NCI-H510A (cell line): ENCODE measurements around the gene TSHZ2.

Experiments used
- DNase-seq: peaks from one replicate; lab custom pipeline; 2025; lab: John Stamatoyannopoulos, UW

The TSHZ2 gene

GRCh38 chr20:53284696-53285095, 312.5 kb downstream of the TSHZ2 start:
- no peak for DNase-seq

- DNase-seq: no peak
These were observed 315.3 kb downstream of the TSHZ2 start for GRCh38 chr20:53287357-53288042.

- no peak for DNase-seq
These were observed 319.4 kb downstream of the TSHZ2 start for GRCh38 chr20:53291548-53291947.

DNA sequence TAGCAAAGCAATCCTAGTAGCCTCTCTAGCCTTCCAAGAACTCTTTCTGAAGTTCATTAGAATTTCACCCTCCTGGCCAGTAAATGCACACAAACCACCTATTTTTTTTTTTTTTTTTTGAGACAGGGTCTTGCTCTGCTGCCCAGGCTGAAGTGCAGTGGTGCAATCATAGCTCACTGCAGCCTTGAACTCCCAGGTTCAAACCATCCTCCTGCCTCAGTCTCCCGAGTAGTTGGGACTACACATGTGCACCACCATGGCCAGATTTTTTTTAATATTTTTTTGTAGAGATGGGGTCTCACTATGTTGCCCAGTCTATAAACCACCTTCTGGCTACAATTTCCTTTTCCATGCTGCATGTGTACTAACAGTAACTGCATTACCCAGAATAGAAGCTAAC, 320.2 kb downstream of the TSHZ2 start:
- no peak for DNase-seq

DNA sequence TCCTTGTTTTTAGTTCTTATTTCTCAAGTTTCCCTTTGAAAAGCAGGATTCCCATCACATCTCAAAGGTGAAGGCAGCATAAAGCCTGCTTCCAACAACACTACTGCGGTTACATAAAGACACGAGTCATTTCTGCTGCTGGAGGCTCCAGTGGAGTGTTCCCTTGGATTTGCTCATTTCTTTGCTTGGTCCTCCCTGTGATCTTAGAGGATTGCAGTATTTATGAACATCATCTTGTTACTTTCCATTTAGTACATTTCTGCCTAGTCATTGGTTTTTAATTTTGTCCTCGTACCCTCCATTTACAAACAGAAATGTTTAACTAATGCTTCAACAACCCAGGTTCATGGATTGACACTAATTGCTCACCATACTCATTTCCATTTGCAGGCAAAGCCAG, 322.6 kb downstream of the TSHZ2 start:
- DNase-seq: no peak

DNA sequence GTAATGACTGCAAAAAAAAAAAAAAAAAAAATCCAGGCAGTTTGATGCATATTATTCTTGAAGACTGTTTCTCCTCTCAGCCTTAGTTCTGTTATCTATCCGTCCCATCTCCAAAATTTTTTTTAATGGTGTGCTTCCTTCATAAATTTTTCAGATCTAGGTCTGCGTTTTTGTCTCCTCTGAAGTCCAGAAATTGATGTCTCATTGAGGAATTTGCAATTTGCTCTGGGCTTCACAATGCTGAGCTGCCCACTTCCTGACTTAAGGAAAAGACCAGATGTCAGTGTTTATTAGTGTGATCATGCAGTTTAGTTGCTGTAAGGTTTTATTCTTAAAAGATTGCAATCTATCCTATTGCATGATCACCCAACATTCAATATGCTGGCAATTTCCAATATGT, 323.9 kb downstream of the TSHZ2 start:
- DNase-seq: no peak

DNA sequence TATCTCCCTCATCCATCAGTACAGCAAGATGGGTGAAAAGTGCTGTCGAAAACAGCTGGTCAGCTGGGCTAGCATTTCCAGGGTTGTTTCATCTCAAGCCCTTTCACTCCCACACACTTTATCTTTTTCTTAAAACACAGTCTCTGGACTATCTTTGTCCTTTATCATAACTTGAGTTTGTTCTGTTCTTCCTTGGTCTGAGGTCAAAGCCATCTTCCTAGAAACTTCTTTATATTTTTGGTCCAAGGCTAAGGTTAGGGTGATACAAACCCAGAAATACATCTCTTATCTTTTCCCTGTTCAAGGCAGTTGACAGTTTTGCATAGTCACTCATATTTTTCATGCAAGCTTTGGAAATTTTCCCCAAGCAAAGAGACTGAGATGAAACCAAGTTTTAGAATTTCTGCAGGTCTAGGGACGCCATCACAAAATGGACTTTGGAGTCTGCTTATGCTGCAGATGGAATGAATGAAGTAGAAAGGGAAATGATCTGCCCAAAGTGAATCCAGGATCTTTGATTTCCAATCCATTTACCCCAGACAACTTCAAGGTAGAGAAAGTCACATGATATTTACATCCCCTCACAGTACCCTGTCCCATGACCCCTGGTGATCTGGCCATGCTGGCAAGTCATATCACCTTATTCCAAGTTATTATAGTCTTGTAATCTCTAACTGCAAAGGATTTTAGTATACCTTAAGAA, 324.4 kb downstream of the TSHZ2 start:
- DNase-seq: no peak

DNA sequence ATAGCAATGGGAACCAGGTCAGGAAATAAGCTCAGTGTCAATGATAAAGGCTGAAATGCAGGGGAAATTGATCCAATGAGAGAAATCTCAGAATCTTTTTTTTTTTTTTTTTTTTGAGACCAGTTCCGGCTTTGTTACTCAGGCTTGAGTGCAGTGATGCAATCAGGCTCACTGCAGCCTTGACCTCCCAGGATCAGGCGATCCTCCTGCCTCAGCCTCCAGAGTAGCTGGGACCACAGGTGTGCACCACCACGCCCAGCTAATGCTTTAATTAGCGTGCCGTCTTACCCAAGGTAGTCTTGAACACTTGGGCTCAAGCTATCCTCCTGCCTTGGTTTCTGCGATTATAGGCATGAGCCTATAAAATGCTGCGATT, 325.0 kb downstream of the TSHZ2 start:
- no peak for DNase-seq

DNA sequence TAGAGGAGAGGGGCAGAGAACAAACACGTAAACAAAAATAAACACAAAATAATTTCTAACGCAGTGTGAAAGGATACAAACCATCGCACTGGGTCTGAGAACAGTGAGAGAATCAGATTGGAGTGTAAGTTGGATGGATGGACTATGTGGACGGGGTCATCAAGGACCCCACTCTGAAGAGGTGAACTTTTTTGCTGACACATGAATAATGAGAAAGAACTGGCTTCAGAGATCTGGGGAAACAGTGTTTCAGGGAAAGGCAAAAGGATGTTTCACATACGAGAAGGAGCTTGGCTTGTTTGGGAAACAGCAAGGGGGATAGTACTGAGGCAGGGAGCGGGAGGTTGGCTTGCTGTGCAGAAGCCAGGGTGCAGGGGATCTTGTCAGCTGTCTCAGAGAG, 326.1 kb downstream of the TSHZ2 start:
- DNase-seq: no peak

- DNase-seq: no peak
These were observed 326.8 kb downstream of the TSHZ2 start for GRCh38 chr20:53298911-53299310.

DNA sequence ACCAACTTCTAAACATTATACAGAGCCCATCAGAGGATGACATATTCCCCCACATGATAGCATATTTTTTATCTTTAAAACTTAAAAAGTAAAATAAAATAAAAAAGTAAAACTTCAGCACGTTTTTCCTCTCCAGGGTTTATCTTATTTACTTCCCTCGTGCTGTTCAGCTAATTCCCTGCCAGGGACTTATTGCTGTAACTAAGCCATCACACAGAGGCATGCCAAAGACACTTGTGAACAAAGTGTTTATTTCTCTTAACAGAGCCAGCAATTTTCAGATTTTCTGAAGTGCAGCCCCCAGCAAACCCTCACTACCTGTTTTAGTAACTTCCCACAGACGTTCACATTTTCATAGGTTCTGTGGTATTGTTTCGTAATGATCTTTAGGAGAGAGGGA, 327.7 kb downstream of the TSHZ2 start:
- no peak for DNase-seq

DNA sequence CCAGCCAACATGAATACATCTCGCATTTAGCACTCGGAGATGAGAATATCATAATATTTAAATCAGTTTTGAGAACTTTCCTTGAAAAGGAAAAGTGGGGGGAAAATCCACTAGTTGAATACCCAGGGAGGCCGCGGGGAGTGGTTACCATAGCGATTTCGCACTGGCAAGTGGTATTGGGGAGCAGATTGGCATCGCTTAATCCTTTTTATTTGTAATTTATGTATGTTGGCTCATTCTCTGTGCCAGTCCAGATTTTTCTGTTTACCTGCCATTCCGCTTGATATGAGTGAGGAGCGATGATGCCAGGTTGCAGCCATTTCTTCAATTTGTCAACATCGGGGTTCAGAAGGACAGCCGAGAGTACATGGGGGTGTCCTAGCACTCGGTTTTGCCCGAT, 329.7 kb downstream of the TSHZ2 start:
- no peak for DNase-seq

DNA sequence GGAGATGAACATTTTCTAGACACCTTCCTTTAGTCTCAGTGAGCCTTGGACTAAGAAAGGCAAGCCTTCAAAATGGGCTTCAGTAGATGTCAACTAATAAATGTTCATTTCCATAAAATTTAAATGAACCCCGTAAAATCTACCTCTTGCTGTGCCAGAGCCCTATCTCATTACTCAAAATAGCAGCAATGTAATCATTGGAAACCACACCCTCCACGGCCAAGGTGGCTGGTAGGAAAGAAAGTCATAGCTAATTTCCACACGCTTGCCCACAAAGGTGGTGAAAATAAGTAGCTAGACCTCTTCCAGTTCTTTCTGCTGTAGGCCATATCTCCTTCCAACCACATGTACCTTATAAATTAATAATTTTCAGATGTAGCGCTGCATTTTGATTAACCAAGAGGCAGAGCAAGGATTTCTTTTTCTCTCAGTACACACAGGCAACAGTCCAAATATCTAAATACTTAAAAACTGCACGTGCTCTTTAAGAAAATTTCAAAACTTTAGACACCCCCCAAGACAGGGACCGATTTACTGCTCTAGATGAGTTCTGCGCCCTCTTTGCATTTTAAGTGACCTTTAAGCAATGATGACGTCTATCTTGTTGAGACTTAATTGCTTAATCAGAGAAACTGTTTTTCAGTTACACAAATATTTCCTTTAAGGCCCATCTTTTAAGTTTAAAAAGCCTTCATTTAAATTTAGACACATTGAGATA, 330.7 kb downstream of the TSHZ2 start:
- DNase-seq: no peak

DNA sequence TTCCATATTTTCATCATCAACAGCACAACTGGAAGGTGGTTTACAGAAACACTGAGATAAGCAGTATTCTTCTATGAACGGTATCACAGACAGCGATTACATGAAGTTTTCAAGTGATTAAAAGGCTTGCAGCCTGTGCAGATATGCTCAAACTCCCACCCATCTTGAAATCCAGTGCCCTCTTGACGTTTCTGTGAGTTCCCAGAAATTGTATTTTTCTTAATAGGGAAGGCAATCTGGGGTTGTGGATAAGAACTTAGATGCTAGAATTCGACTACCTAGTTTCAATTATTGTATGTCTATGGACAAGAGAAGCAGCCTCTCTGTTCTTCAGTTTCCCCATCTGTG, 331.2 kb downstream of the TSHZ2 start:
- no peak for DNase-seq

DNA sequence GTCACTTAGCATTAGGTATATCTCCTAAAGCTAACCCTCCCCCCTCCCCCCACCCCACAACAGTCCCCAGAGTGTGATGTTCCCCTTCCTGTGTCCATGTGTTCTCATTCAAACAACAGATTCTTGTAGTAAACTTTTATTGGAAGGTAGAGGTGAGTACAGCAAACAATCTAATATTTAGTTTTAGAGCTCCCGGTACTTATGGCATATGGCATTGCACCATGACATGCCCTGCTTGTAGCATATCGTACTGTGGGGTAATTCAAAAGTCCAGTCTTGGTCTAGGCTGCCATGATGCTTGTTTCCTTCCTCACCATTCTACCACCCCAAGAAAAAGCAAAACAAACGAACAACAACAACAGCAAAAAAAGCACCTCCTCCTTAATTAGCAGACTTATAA, 332.0 kb downstream of the TSHZ2 start:
- DNase-seq: no peak

DNA sequence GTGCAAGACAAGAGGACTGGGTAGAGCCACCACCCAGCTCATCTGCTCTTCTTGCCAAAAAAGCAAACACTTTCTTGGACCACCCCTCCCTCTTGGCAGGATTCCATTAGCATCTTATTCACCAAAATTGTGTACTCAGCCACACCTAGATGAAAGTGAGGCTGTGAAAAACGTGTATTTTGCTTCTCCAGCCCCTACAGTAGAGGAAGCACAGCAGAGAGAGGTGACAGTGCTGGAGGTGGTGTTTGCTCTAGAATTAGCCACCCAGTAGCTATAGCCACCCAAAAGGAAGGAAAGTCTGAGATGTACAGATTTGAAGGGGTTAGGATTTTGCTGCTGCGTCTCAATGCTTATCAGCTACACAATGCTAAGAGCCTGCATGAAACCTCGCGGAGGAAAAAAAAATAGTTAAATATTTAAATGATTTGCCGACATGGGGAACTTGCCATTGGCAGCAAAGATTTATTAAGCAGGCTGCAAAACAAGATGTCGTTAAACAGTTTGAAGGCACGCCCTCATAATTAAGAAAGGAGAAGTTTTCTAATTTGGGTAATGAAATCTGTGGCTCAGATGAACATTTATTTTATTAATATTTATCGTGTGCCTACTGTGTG, 334.1 kb downstream of the TSHZ2 start:
- DNase-seq: no peak

DNA sequence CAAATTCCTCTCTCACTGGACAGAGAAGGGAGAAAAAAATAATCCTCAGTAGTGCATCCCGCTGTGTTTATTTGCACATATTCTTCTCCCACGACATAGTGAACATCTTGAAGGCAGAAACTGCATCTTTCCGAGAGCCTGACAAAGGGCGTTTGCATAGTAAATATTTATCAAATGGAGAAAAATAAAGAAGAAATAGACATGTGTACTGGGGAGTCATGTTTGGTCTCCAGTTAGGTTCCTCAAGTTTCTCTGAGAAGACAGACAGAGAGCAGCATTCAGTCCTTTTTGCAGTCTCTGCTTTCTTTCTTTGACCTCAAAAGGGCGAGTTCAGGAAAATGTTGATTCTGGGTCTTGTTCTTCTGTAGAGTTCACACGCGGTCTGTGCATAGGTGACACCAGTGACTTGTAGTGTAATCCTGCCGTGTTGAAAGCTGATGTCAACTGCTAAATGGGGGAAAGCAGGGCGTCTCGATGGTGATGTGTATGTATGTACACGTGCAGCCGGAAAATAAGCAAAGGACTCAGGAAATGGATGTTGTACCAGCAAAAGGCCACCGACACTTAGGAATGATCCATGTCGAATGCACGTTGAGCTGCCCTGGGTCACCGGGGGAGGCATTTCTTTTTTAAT, 335.9 kb downstream of the TSHZ2 start:
- DNase-seq: no peak

GRCh38 chr20:53309515-53309914, 337.4 kb downstream of the TSHZ2 start:
- no peak for DNase-seq

GRCh38 chr20:53312957-53313356, 340.8 kb downstream of the TSHZ2 start:
- DNase-seq: no peak

DNA sequence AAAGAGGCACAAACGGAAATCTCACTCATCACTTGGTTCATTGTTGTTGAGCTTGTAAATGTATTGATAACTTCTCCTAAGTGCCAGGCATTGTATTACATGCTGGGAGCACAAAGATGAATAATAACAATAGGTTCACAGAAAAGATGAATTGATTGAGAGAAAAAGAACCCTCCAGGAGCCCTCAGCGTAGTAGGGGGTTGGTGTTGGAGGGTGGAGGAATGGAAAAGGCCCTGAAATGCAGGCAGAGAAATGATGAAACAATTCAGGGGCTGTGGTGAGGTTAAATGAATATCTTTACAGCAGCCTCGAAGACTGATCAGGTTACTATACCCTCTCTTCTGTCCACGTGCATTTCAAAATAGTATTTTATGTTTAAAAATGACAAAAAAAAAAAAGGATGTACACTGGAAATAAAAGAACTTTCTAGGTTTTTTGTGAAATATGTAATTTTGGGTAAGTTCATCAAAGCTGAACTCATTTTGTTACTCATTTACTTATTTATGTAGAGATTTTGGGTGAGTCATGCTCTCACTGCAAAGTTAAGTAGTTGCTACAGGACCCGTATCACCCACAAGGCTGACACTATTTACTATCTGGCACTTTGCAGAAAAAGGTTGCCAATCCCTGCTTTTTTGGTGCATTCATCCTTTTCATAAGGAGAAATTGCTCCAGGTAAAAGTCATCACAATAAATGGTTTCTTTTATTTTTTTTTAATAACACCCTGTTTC, 344.2 kb downstream of the TSHZ2 start:
- DNase-seq: no peak

- no peak for DNase-seq
These were observed 347.0 kb downstream of the TSHZ2 start for GRCh38 chr20:53319200-53319599.

- DNase-seq: no peak
These were observed 347.6 kb downstream of the TSHZ2 start for GRCh38 chr20:53319716-53320115.
